Testis (tissue), 3 donors: ENCODE data around the gene NT5C. TPM values are rescaled to one million over a fixed set of nuclear protein-coding genes. Genes with fewer than 3 reads are reported as not detected.
"Not testable (repeated sequence)": the region's sequence is repeated elsewhere in the genome, so short reads cannot be mapped to it uniquely, and the experiment has no call there.

Experiments used
- DNase-seq: peaks from one replicate; pipeline ENCODE4 v3.0.0-alpha.2; 2019
- H3K27ac ChIP-seq, 2 donors: fragments of 200-600 bp; sonication (generic); one replicate each; pipeline ENCODE4 v1.5.1; 2019
- H3K27me3 ChIP-seq: fragments of 200-600 bp; sonication (generic); one replicate; pipeline ENCODE4 v1.5.1; 2019
- H3K36me3 ChIP-seq: fragments of 200-600 bp; sonication (generic); one replicate; pipeline ENCODE4 v1.5.1; 2017; ENCODE audit warnings: low read depth; ENCODE audit errors: missing control alignments
- H3K4me1 ChIP-seq: fragments of 200-600 bp; sonication (generic); one replicate; pipeline ENCODE4 v1.5.1; 2019
- H3K4me3 ChIP-seq, 2 donors: fragments of 200-600 bp; sonication (generic); one replicate each; pipeline ENCODE4 v1.5.1; 2017 to 2019
- H3K9me3 ChIP-seq: fragments of 200-600 bp; sonication (generic); one replicate; pipeline ENCODE4 v1.5.1; 2017
- POLR2A ChIP-seq: fragments of 450-650 bp; IDR thresholded peaks from one replicate; pipeline ENCODE4 v1.6.1; 2017; ENCODE audit warnings: antibody characterized with exemption, mild to moderate bottlenecking, moderate library complexity
- WGBS, 2 donors: methylation state at CpG; one replicate each; pipeline ENCODE4 v1.1.5; 2018; 5-methylcytosine and 5-hydroxymethylcytosine counted together
- intact Hi-C: fragments of 100-400 bp; cut with DNase I; formaldehyde crosslinking; loops from one replicate; pipeline ENCODE4 v1.15.1; 2023; ENCODE audit warnings: low total_unique reads
- polyA plus RNA-seq: library from polyadenylated mRNA; stranded (reverse); fragments of 350-450 nt; fragmentation: Illumina TruSeq; extraction: RNeasy Lipid Tissue Mini Kit (QIAGEN cat#74804); gene quantifications from one replicate; pipeline ENCODE4 v1.2.3, GENCODE V29; 2014; ENCODE audit warnings: low read depth, low replicate concordance; ENCODE audit not compliant: insufficient read depth
- total RNA-seq, 2 donors: library from RNA; depleted of rRNA; stranded (reverse); fragments of >200 nt; gene quantifications; one replicate each; pipeline ENCODE4 v1.2.3, GENCODE V29; 2016
- TF ChIP-seq, protein P1 (sequence below), 3 experiments: fragments of 450-650 bp in 2 of 3; fragments of 200-600 bp in 1 of 3; sonication (generic) in 1 of 3; IDR thresholded peaks; one replicate each; pipeline ENCODE4 v1.5.1; 2016 to 2019; ENCODE audit warnings: antibody characterized with exemption in 3 of 3, mild to moderate bottlenecking in 2 of 3, moderate library complexity in 1 of 3

The NT5C gene
- total and polyA plus RNA-seq, 3 donors from 2014 or later, result 22.2 to 83.6 (median 76.5) TPM

- no peaks in the 10 kb centered on the region for H3K9me3 ChIP-seq
- TF ChIP-seq, protein P1, sequence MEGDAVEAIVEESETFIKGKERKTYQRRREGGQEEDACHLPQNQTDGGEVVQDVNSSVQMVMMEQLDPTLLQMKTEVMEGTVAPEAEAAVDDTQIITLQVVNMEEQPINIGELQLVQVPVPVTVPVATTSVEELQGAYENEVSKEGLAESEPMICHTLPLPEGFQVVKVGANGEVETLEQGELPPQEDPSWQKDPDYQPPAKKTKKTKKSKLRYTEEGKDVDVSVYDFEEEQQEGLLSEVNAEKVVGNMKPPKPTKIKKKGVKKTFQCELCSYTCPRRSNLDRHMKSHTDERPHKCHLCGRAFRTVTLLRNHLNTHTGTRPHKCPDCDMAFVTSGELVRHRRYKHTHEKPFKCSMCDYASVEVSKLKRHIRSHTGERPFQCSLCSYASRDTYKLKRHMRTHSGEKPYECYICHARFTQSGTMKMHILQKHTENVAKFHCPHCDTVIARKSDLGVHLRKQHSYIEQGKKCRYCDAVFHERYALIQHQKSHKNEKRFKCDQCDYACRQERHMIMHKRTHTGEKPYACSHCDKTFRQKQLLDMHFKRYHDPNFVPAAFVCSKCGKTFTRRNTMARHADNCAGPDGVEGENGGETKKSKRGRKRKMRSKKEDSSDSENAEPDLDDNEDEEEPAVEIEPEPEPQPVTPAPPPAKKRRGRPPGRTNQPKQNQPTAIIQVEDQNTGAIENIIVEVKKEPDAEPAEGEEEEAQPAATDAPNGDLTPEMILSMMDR (IDR thresholded peaks at IDR 0.05), result no peak
- no peak for TF ChIP-seq POLR2A
- intact Hi-C loops, result no loop called here
- H3K4me3 ChIP-seq, result no peak overlapping the region
- no peaks in the 10 kb centered on the region for H3K27me3 ChIP-seq
- 84 to 91% methylated on average over 5 of the region's 5 CpGs for WGBS, 2 donors
- no peak overlapping the region for H3K27ac ChIP-seq
- H3K36me3 ChIP-seq, result no peaks in the 10 kb centered on the region
- H3K4me1 ChIP-seq, result no peaks in the 10 kb centered on the region
- no peak for DNase-seq
Measured at GRCh38 chr17:75160211-75160610, 28.7 kb upstream of the NT5C start.

- TF ChIP-seq, protein P1 (IDR thresholded peaks at IDR 0.05), result no peak
- TF ChIP-seq POLR2A, result no peak
- Histone ChIP-seq H3K9me3 (no peaks in the 10 kb centered on the region), H3K27ac (no peak overlapping the region), H3K4me3 (no peak overlapping the region), H3K27me3 (no peaks in the 10 kb centered on the region), H3K36me3 (no peaks in the 10 kb centered on the region), H3K4me1 (no peaks in the 10 kb centered on the region)
- DNase-seq, result no peak
- intact Hi-C loops, result no loop called here
- 91 to 95% methylated on average over 4 of the region's 4 CpGs for WGBS, 2 donors
Measured at GRCh38 chr17:75159196-75160031, 27.9 kb upstream of the NT5C start.

- H3K9me3 ChIP-seq, intact Hi-C loops, H3K27me3 ChIP-seq, H3K27ac ChIP-seq, H3K4me3 ChIP-seq, DNase-seq, H3K36me3 ChIP-seq, H3K4me1 ChIP-seq: not testable (repeated sequence)
- WGBS, 2 donors, result 87 to 88% methylated on average over 8 of the region's 8 CpGs
Measured at GRCh38 chr17:75158480-75158879, 26.9 kb upstream of the NT5C start.

- no peak for DNase-seq
- WGBS, 2 donors, result 55 to 79% methylated on average over 3 of the region's 3 CpGs
- no peak overlapping the region for H3K4me3 ChIP-seq
- TF ChIP-seq POLR2A, result no peak
- TF ChIP-seq, protein P1 (IDR thresholded peaks at IDR 0.05), result no peak
- no peaks in the 10 kb centered on the region for H3K36me3 ChIP-seq
- no peaks in the 10 kb centered on the region for H3K9me3 ChIP-seq
- no peaks in the 10 kb centered on the region for H3K4me1 ChIP-seq
- no peaks in the 10 kb centered on the region for H3K27me3 ChIP-seq
- intact Hi-C loops, result no loop called here
- peak overlapping the region in 1 of 2 donors; percentile 12 for H3K27ac ChIP-seq
Measured at GRCh38 chr17:75155191-75155601, 23.7 kb upstream of the NT5C start.

DNA sequence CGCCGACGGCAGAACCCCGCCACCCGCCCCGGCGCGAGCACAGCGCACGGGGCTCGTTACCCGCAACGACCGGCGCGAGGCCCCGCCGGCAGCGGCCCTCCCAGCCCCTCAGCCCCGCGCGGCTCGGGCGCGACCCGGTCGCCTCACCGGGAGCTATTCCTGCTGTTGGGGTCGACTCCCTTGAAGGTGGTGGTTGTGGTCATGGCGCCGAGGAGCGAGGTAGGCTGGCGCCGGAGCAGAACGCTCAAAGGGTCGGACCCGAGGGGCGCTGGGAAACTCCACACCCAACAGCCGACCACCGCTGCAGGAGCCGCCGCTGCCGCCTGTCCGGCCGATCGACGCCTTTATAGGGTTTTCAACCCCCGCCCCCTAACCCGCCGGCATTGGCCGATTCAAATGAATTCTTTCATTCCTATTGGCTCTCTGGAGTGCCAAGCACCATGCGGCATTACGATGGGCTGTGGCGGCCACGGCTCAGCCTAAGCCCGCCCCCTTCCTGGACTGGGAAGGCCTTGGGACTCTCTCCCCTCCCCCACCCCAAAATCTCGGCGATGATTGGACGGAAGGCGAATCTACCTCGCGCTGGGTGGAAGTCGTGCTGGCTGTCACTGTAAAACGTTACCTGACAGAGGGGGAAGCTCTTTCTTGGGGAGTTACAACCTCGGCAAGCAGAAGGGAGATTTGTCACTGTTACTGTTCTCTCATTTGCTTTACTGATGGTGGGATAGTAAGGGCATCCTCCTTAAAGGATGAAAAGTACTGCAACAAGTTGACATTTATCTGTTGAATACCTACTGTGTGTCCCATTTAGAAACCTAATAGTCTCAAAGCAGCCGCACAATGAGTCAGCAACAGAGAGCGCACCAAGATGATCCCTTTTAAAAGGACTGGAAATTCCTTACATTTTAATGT is 22.9 kb upstream of the NT5C start, which contains the start of gene JPT1:
JPT1 (minus strand) TSS at position 318 of the 912 bp plus-strand sequence; CDS start at position 203, 115 bp downstream.
- peak; percentile 95 for TF ChIP-seq POLR2A
- TF ChIP-seq, protein P1 (IDR thresholded peaks at IDR 0.05), result peak in 1 of 3 experiments; percentile 11
- H3K4me1 ChIP-seq, result no peaks in the 10 kb centered on the region
- H3K9me3 ChIP-seq, result no peaks in the 10 kb centered on the region
- peak; percentile 98 for DNase-seq
- no peaks in the 10 kb centered on the region for H3K27me3 ChIP-seq
- WGBS, 2 donors, result 2 to 4% methylated on average over 17 to 58 of the region's 67 CpGs
- no peaks in the 10 kb centered on the region for H3K36me3 ChIP-seq
- peak within 1 kb of the TSS; percentile 68 to 90 for H3K4me3 ChIP-seq
- H3K27ac ChIP-seq, result peak within 1 kb of the TSS in 1 of 2 donors; percentile 69
- intact Hi-C loops, result no loop called here
